Colonic mucosa (tissue), 4 donors: ENCODE results near the gene FRMD8. TPM values are rescaled to one million over a fixed set of nuclear protein-coding genes. Genes with fewer than 3 reads are reported as not detected.
A peak's percentile ranks its signal among the peaks of the same experiment; 100 is the strongest.

Experiments
- DNase-seq: peaks from one replicate; pipeline ENCODE4 v3.0.0-alpha.2; 2020
- H3K27ac ChIP-seq: fragments of 200-600 bp; one replicate; pipeline ENCODE4 v1.8.0; 2021
- H3K27me3 ChIP-seq: fragments of 200-600 bp; one replicate; pipeline ENCODE4 v1.8.0; 2021
- H3K36me3 ChIP-seq: fragments of 200-600 bp; one replicate; pipeline ENCODE4 v1.8.0; 2021
- H3K4me1 ChIP-seq: fragments of 200-600 bp; one replicate; pipeline ENCODE4 v1.8.0; 2021; ENCODE audit warnings: mild to moderate bottlenecking
- H3K4me3 ChIP-seq: fragments of 200-600 bp; one replicate; pipeline ENCODE4 v1.8.0; 2021
- H3K9ac ChIP-seq, 2 donors: one replicate each; pipeline ENCODE4 v1.7.0; 2013; ENCODE audit warnings: control low read depth in 2 of 2, low read depth in 2 of 2, low read length in 2 of 2
- H3K9me3 ChIP-seq: fragments of 200-600 bp; one replicate; pipeline ENCODE4 v1.8.0; 2021
- CTCF ChIP-seq: fragments of 200-600 bp; IDR thresholded peaks from one replicate; pipeline ENCODE4 v1.8.0; 2022; ENCODE audit warnings: antibody characterized with exemption, mild to moderate bottlenecking
- intact Hi-C: fragments of 100-400 bp; cut with DNase I; formaldehyde crosslinking; loops from one replicate; pipeline ENCODE4 v1.14.1; 2022
- total RNA-seq, 2 donors: library from RNA; stranded (reverse); fragmentation: NEBNext Ultra II Directional in 1 of 2; extraction: Animal tissue kit (Norgen Biotek cat#: 25700) in 1 of 2; gene quantifications; one replicate each; pipeline ENCODE4 v1.2.1, GENCODE V29; 2021
- donor health status: healthy.
- donor health status: DM: no; HTN: no; CAD: no.
- donor health status: DM: no; HTN: no; CAD: no.

The FRMD8 gene
- total RNA-seq, 2 donors from 2014 or later = 30.7 to 43.9 TPM

- Histone ChIP-seq H3K4me1 (peaks cover 6% of the 10 kb centered on the region), H3K36me3 (peaks cover 9% of the 10 kb centered on the region), H3K27me3 (no peaks in the 10 kb centered on the region), H3K27ac (no peak overlapping the region), H3K9ac (no peak overlapping the region), H3K4me3 (no peak overlapping the region), H3K9me3 (no peaks in the 10 kb centered on the region)
- TF ChIP-seq CTCF = no peak
- peak; percentile 16 for DNase-seq
- intact Hi-C loops = no loop called here
Measured at GRCh38 chr11:65439331-65440181, 53.1 kb downstream of the FRMD8 start.

DNA sequence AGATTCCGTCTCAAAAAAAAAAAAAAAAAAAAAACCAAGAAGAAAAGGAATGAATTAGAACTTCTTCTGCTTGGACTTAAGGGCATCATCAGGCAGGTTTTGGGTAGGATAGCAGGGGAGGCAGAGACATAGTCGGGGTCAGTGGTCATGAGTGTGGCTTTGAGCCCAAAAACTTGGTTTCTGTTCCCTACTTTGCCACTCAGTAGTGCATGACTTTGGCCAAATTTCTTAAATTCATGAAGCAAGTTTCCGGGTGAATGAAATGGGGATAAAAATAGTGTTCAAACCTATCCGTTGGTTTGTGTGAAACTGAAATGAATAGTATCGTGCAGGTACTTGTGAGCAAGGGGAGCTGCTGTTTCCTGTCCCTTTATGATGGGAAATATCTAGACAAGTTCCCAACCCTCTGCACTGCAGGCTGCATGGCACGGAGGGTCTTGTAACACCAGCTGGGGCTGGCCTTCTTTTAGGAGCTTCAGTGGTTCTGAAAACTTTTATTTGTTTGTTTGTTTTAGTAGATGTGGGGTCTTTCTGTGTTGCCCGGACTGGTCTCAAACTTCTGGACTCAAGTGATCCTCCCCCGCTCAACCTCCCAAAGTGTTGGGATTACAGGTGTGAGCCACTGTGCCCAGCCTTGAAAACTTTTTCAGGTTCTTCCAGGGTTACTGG, 54.5 kb downstream of the FRMD8 start:
- Histone ChIP-seq H3K9me3 (no peaks in the 10 kb centered on the region), H3K4me1 (peaks cover 6% of the 10 kb centered on the region), H3K27ac (peak overlapping the region; percentile 0), H3K9ac (no peak overlapping the region), H3K4me3 (no peak overlapping the region), H3K27me3 (no peaks in the 10 kb centered on the region), H3K36me3 (peaks cover 9% of the 10 kb centered on the region)
- no peak for DNase-seq
- no peak for TF ChIP-seq CTCF
- intact Hi-C loops = no loop called here

- DNase-seq = no peak
- intact Hi-C loops = no loop called here
- Histone ChIP-seq H3K9ac (peak overlapping the region in 1 of 2 donors; percentile 6), H3K27me3 (no peaks in the 10 kb centered on the region), H3K36me3 (peaks cover 6% of the 10 kb centered on the region), H3K4me3 (no peak overlapping the region), H3K27ac (no peak overlapping the region), H3K9me3 (no peaks in the 10 kb centered on the region), H3K4me1 (peaks cover 6% of the 10 kb centered on the region)
- no peak for TF ChIP-seq CTCF
Measured at GRCh38 chr11:65442842-65443331, 56.5 kb downstream of the FRMD8 start.

DNA sequence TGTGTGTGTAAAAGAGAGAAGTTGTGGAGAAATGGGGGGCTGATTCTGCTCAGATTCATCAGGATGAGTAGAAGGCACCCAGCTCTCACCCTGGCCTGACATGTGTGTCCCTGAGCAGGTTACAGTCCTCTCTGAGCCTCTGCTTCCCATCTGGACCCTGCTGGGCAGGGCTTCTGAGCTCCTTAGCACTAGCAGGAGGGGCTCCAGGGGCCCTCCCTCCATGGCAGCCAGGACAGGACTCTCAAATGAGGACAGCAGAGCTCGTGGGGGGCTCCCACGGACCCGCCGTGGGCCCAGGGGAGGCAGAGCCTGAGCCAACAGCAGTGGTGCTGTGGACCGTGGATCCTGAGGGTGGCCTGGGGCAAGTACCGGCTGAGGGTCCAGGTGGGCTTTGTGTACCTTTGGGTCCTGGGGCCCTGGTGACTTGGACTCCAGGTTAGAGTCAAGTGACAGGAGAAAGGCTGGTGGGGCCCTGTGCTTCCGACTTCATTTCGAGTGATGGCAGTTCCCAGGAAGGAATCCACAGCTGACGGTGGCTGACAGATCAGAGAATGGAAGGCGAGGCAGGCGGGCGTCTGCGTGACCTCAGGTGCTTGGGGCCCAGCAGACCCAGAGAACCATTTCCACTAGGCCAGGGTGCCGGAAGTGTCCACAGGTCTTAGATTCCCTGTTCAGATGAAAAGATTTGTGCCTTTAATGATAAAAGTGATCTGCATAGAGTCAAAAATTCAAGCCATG, 58.0 kb downstream of the FRMD8 start:
- intact Hi-C loops = no loop called here
- H3K9ac ChIP-seq = peak overlapping the region; percentile 9 to 29
- H3K9me3 ChIP-seq = no peaks in the 10 kb centered on the region
- peaks cover 4% of the 10 kb centered on the region for H3K36me3 ChIP-seq
- H3K4me3 ChIP-seq = no peak overlapping the region
- H3K27ac ChIP-seq = no peak overlapping the region
- no peak for TF ChIP-seq CTCF
- DNase-seq = no peak
- H3K27me3 ChIP-seq = no peaks in the 10 kb centered on the region
- peaks cover 3% of the 10 kb centered on the region for H3K4me1 ChIP-seq

- Histone ChIP-seq H3K9ac (no peak overlapping the region), H3K36me3 (peaks cover 4% of the 10 kb centered on the region), H3K9me3 (no peaks in the 10 kb centered on the region), H3K4me3 (no peak overlapping the region), H3K27ac (no peak overlapping the region), H3K4me1 (peaks cover 3% of the 10 kb centered on the region), H3K27me3 (no peaks in the 10 kb centered on the region)
- no peak for DNase-seq
- TF ChIP-seq CTCF = no peak
- intact Hi-C loops = no loop called here
Measured at GRCh38 chr11:65445101-65445603, 58.7 kb downstream of the FRMD8 start.
